ENCODE measurements around the gene SSR2. TPM values are rescaled to one million over a fixed set of nuclear protein-coding genes. Genes with fewer than 3 reads are reported as not detected.
A peak's percentile ranks its signal among the peaks of the same experiment; 100 is the strongest.

The SSR2 gene
- polyA plus RNA-seq (2012; ENCODE audit: insufficient read depth, insufficient read length), result 195 TPM

- peak; percentile 86 for DNase-seq (ENCODE audit: low read depth, low spot score)
- H3K4me3 ChIP-seq (ENCODE audit: low read length), result peak within 1 kb of the TSS; percentile 93
These were observed at the start of gene SSR2 for GRCh38 chr1:156020293-156021092. Gene SSR2, minus strand, starts transcription at chr1:156020951. Its CDS starts 784 bp downstream, at chr1:156020167.

GRCh38 chr1:156070548-156070947 lies 49.8 kb upstream of the SSR2 start:
- H3K4me3 ChIP-seq (ENCODE audit: low read length), result no peak overlapping the region
- DNase-seq (ENCODE audit: low read depth, low spot score), result no peak

GRCh38 chr1:156069490-156070455 lies 49.0 kb upstream of the SSR2 start:
- no peak overlapping the region for H3K4me3 ChIP-seq (ENCODE audit: low read length)

GRCh38 chr1:156067262-156067661 lies 46.5 kb upstream of the SSR2 start:
- H3K4me3 ChIP-seq (ENCODE audit: low read length), result no peak overlapping the region
- DNase-seq (ENCODE audit: low read depth, low spot score), result no peak

More at GRCh38 chr1:156069490-156070455, 49.0 kb upstream of the SSR2 start:
- no peak for DNase-seq (ENCODE audit: low read depth, low spot score)

- no peak for DNase-seq (ENCODE audit: low read depth, low spot score)
- no peak overlapping the region for H3K4me3 ChIP-seq (ENCODE audit: low read length)
These were observed 45.1 kb upstream of the SSR2 start for GRCh38 chr1:156065871-156066270.

- no peak overlapping the region for H3K4me3 ChIP-seq (ENCODE audit: low read length)
- no peak for DNase-seq (ENCODE audit: low read depth, low spot score)
These were observed 44.5 kb upstream of the SSR2 start for GRCh38 chr1:156065212-156065611.

GRCh38 chr1:156064615-156065014 lies 43.9 kb upstream of the SSR2 start:
- no peak for DNase-seq (ENCODE audit: low read depth, low spot score)
- H3K4me3 ChIP-seq (ENCODE audit: low read length), result no peak overlapping the region

- DNase-seq (ENCODE audit: low read depth, low spot score), result no peak
These were observed 43.2 kb upstream of the SSR2 start for GRCh38 chr1:156063997-156064285.

GRCh38 chr1:156062189-156062588 lies 41.4 kb upstream of the SSR2 start:
- no peak for DNase-seq (ENCODE audit: low read depth, low spot score)
- no peak overlapping the region for H3K4me3 ChIP-seq (ENCODE audit: low read length)

More at GRCh38 chr1:156063997-156064285, 43.2 kb upstream of the SSR2 start:
- H3K4me3 ChIP-seq (ENCODE audit: low read length), result no peak overlapping the region

- DNase-seq (ENCODE audit: low read depth, low spot score), result no peak
- no peak within 1 kb of the TSS for H3K4me3 ChIP-seq (ENCODE audit: low read length)
These were observed 40.3 kb upstream of the SSR2 start, which contains the start of gene RAB25 for GRCh38 chr1:156060937-156061636. Gene RAB25, plus strand, starts transcription at chr1:156061160. Its CDS starts 241 bp downstream, at chr1:156061401.

GRCh38 chr1:156056326-156056849 lies 35.6 kb upstream of the SSR2 start:
- no peak overlapping the region for H3K4me3 ChIP-seq (ENCODE audit: low read length)

GRCh38 chr1:156055281-156056048 lies 34.7 kb upstream of the SSR2 start:
- no peak for DNase-seq (ENCODE audit: low read depth, low spot score)
- H3K4me3 ChIP-seq (ENCODE audit: low read length), result peak overlapping the region; percentile 76

More at GRCh38 chr1:156056326-156056849, 35.6 kb upstream of the SSR2 start:
- DNase-seq (ENCODE audit: low read depth, low spot score), result no peak

GRCh38 chr1:156054500-156055280 lies 33.9 kb upstream of the SSR2 start, which contains the start of gene LAMTOR2:
Gene LAMTOR2, plus strand, starts transcription at chr1:156054782. Its CDS starts 108 bp downstream, at chr1:156054890.
- peak within 1 kb of the TSS; percentile 76 for H3K4me3 ChIP-seq (ENCODE audit: low read length)
- peak; percentile 95 for DNase-seq (ENCODE audit: low read depth, low spot score)

GRCh38 chr1:156053768-156054499 lies 33.2 kb upstream of the SSR2 start, which contains the start of gene UBQLN4:
Gene UBQLN4, minus strand, starts transcription at chr1:156053798. Its CDS starts 97 bp downstream, at chr1:156053701.
- H3K4me3 ChIP-seq (ENCODE audit: low read length), result peak within 1 kb of the TSS; percentile 76
- peak; percentile 66 for DNase-seq (ENCODE audit: low read depth, low spot score)

- peak overlapping the region; percentile 74 for H3K4me3 ChIP-seq (ENCODE audit: low read length)
- DNase-seq (ENCODE audit: low read depth, low spot score), result peak; percentile 57
These were observed 32.4 kb upstream of the SSR2 start for GRCh38 chr1:156052862-156053767.
